H1 (cell line): ENCODE measurements around the gene MYL3. TPM values are rescaled to one million over a fixed set of nuclear protein-coding genes. Genes with fewer than 3 reads are reported as not detected.

Source experiments
- CTCF ChIA-PET: fragments of 300-600 bp; sonication (Branson Sonifier 250); formaldehyde crosslinking; loops from one replicate; lab custom pipeline; 2021; ENCODE audit not compliant: partially characterized antibody; lab: Charles Lee
- POLR2A ChIA-PET: fragments of 300-600 bp; sonication (Branson Sonifier 250); formaldehyde crosslinking; loops from one replicate; lab custom pipeline; 2021; ENCODE audit warnings: inconsistent platforms; ENCODE audit not compliant: partially characterized antibody; lab: Charles Lee
- DNase-seq, 2 experiments: peaks; one replicate each; pipeline versions ENCODE4 v3.0.0 to v3.0.0-alpha.2; 2010 to 2022; ENCODE audit warnings: low spot score in 2 of 2, low read depth in 1 of 2, mixed read lengths in 1 of 2
- FAIRE-seq: peaks from 2 replicates; lab custom pipeline; 2011; peaks lifted over from hg19 to GRCh38; lab: Jason Lieb, UNC
- H2AFZ ChIP-seq: 2 replicates; pipeline ENCODE4 v1.8.1; 2012; ENCODE audit warnings: low read length, inconsistent platforms
- H2AK5ac ChIP-seq: 2 replicates; pipeline ENCODE4 v1.6.1; 2013; ENCODE audit warnings: low read depth, low read length
- H2BK120ac ChIP-seq: replicated peaks from 2 replicates; pipeline ENCODE3; 2013; ENCODE audit warnings: low read depth, low read length, inconsistent platforms
- H2BK12ac ChIP-seq: 2 replicates; pipeline ENCODE4 v1.6.1; 2013; ENCODE audit warnings: low read depth, low read length
- H2BK15ac ChIP-seq: 2 replicates; pipeline ENCODE4 v1.6.1; 2013; ENCODE audit warnings: low read length
- H2BK20ac ChIP-seq: 2 replicates; pipeline ENCODE4 v1.6.1; 2013; ENCODE audit warnings: low read length
- H2BK5ac ChIP-seq: 2 replicates; pipeline ENCODE4 v1.6.1; 2013; ENCODE audit warnings: low read depth, low read length
- H3K14ac ChIP-seq: 2 replicates; pipeline ENCODE4 v1.6.1; 2013; ENCODE audit warnings: inconsistent platforms; ENCODE audit not compliant: insufficient read length
- H3K18ac ChIP-seq: 2 replicates; pipeline ENCODE4 v1.6.1; 2013; ENCODE audit warnings: low read length; ENCODE audit errors: extremely low read depth
- H3K23ac ChIP-seq: 2 replicates; pipeline ENCODE4 v1.6.1; 2013; ENCODE audit warnings: inconsistent platforms; ENCODE audit not compliant: insufficient read length
- H3K23me2 ChIP-seq: 2 replicates; pipeline ENCODE4 v1.6.1; 2013; ENCODE audit warnings: low read depth, low read length
- H3K27ac ChIP-seq: 2 replicates; pipeline ENCODE4 v1.6.1; 2011; ENCODE audit warnings: low read depth, low read length, inconsistent platforms
- H3K27me3 ChIP-seq, 4 experiments: replicated peaks in 1 of 4; 1 replicate in 1 of 4; 2 replicates in 3 of 4; pipeline versions ENCODE4 v1.6.1 to v1.8.1; 2011 to 2013; ENCODE audit warnings: low read length in 3 of 4, mild to moderate bottlenecking in 3 of 4, inconsistent platforms in 2 of 4, mixed read lengths in 2 of 4, moderate library complexity in 1 of 4; ENCODE audit not compliant: control insufficient read depth in 3 of 4, insufficient read depth in 3 of 4; ENCODE audit errors: extremely low read depth in 1 of 4
- H3K36me3 ChIP-seq, 4 experiments: 2 replicates each; pipeline versions ENCODE4 v1.6.1 to v1.8.1; 2011 to 2013; ENCODE audit warnings: mild to moderate bottlenecking in 4 of 4, low read length in 3 of 4, moderate library complexity in 2 of 4, control low read depth in 1 of 4, inconsistent platforms in 1 of 4; ENCODE audit not compliant: insufficient read depth in 4 of 4, control insufficient read depth in 2 of 4
- H3K4ac ChIP-seq: replicated peaks from 2 replicates; pipeline ENCODE3; 2013; ENCODE audit warnings: low read length, low read depth, mixed read lengths, inconsistent platforms; ENCODE audit not compliant: insufficient read length
- H3K4me1 ChIP-seq, 4 experiments: replicated peaks in 1 of 4; 1 replicate in 1 of 4; 2 replicates in 3 of 4; pipeline versions ENCODE4 v1.6.1 to v1.8.1; 2011 to 2013; ENCODE audit warnings: low read length in 3 of 4, inconsistent platforms in 2 of 4, mixed read lengths in 1 of 4; ENCODE audit not compliant: insufficient read depth in 4 of 4, control insufficient read depth in 3 of 4
- H3K4me2 ChIP-seq, 2 experiments: 2 replicates each; pipeline versions ENCODE4 v1.6.1 to v1.8.1; 2011 to 2013; ENCODE audit warnings: low read depth in 2 of 2, low read length in 2 of 2, control low read depth in 1 of 2, inconsistent platforms in 1 of 2, mild to moderate bottlenecking in 1 of 2; ENCODE audit not compliant: insufficient read depth in 1 of 2
- H3K4me3 ChIP-seq, 4 experiments: fragments of 200-600, 300-600 bp in 1 of 4; sonication (generic), shearing (Covaris generic), sonication (Bioruptor Twin) in 1 of 4; 2 replicates each; pipeline versions ENCODE4 v1.5.1 to v1.8.1; 2011 to 2016; ENCODE audit warnings: low read length in 4 of 4, low read depth in 3 of 4, control low read depth in 2 of 4, inconsistent platforms in 2 of 4, mild to moderate bottlenecking in 2 of 4, mixed read lengths in 1 of 4, moderate library complexity in 1 of 4; ENCODE audit not compliant: insufficient read depth in 2 of 4; ENCODE audit errors: extremely low read depth in 1 of 4
- H3K56ac ChIP-seq: replicated peaks from 2 replicates; pipeline ENCODE3; 2013; ENCODE audit warnings: low read depth, mild to moderate bottlenecking, mixed read lengths, low read length, inconsistent platforms; ENCODE audit not compliant: insufficient read length
- H3K79me1 ChIP-seq: 2 replicates; pipeline ENCODE4 v1.6.1; 2013; ENCODE audit warnings: low read depth, low read length, control low read depth
- H3K79me2 ChIP-seq, 2 experiments: 2 replicates each; pipeline versions ENCODE4 v1.6.1 to v1.8.1; 2012 to 2013; ENCODE audit warnings: low read length in 2 of 2, mild to moderate bottlenecking in 2 of 2, inconsistent platforms in 1 of 2; ENCODE audit not compliant: insufficient read depth in 2 of 2, control insufficient read depth in 1 of 2
- H3K9ac ChIP-seq, 4 experiments: replicated peaks in 1 of 4; 1 replicate in 1 of 4; 2 replicates in 3 of 4; pipeline versions ENCODE4 v1.6.1 to v1.8.1; 2011 to 2013; ENCODE audit warnings: low read depth in 3 of 4, low read length in 3 of 4, control low read depth in 2 of 4, mild to moderate bottlenecking in 2 of 4, moderate library complexity in 2 of 4, inconsistent platforms in 1 of 4; ENCODE audit errors: extremely low read depth in 1 of 4
- H3K9me3 ChIP-seq, 2 experiments: 2 replicates each; pipeline versions ENCODE4 v1.6.1 to v1.8.1; 2012 to 2013; ENCODE audit warnings: mild to moderate bottlenecking in 2 of 2, moderate library complexity in 2 of 2, control low read depth in 1 of 2, inconsistent platforms in 1 of 2, low read depth in 1 of 2, low read length in 1 of 2, mixed read lengths in 1 of 2; ENCODE audit not compliant: insufficient read depth in 2 of 2
- H4K20me1 ChIP-seq, 2 experiments: replicated peaks in 1 of 2; 2 replicates each; pipeline versions ENCODE3 to v1.8.1; 2011 to 2013; ENCODE audit warnings: inconsistent platforms in 2 of 2, low read length in 2 of 2, mild to moderate bottlenecking in 1 of 2; ENCODE audit not compliant: insufficient read depth in 2 of 2, control insufficient read depth in 1 of 2
- H4K5ac ChIP-seq: 2 replicates; pipeline ENCODE4 v1.6.1; 2013; ENCODE audit warnings: low read length, low read depth, mixed read lengths, inconsistent platforms; ENCODE audit not compliant: insufficient read length
- H4K8ac ChIP-seq: 2 replicates; pipeline ENCODE4 v1.8.0; 2013; ENCODE audit warnings: mild to moderate bottlenecking, moderate library complexity, low read length, inconsistent platforms; ENCODE audit not compliant: insufficient read depth; ENCODE audit errors: extremely low read depth
- H4K91ac ChIP-seq: replicated peaks from 2 replicates; pipeline ENCODE3; 2013; ENCODE audit warnings: low read length, mixed read lengths, inconsistent platforms; ENCODE audit not compliant: insufficient read length
- ASH2L ChIP-seq: fragments of 200-600, 300-600 bp; sonication (generic); IDR thresholded peaks from one replicate; pipeline ENCODE4 v1.7.1; 2017; ENCODE audit warnings: low read length
- BACH1 ChIP-seq: IDR thresholded peaks from 2 replicates; pipeline ENCODE4 v1.6.1; 2012; ENCODE audit warnings: low read length, improper control_type of control experiment
- CEBPB ChIP-seq: IDR thresholded peaks from 2 replicates; pipeline ENCODE4 v1.6.1; 2012; ENCODE audit warnings: low read depth, low read length
- CHD2 ChIP-seq: IDR thresholded peaks from 2 replicates; pipeline ENCODE4 v1.6.1; 2012; ENCODE audit warnings: low read length, improper control_type of control experiment
- EGR1 ChIP-seq: IDR thresholded peaks from 2 replicates; pipeline ENCODE4 v1.6.1; 2011; ENCODE audit warnings: low read depth, low read length, borderline replicate concordance
- FOSL1 ChIP-seq: IDR thresholded peaks from 2 replicates; pipeline ENCODE4 v1.6.1; 2011; ENCODE audit warnings: mild to moderate bottlenecking, low read depth, low read length, moderate library complexity; ENCODE audit not compliant: insufficient read depth
- GTF2F1 ChIP-seq: IDR thresholded peaks from 2 replicates; pipeline ENCODE4 v1.6.1; 2012; ENCODE audit warnings: low read depth, low read length, improper control_type of control experiment, borderline replicate concordance
- JUND ChIP-seq: IDR thresholded peaks from 2 replicates; pipeline ENCODE4 v1.6.1; 2011; ENCODE audit warnings: mild to moderate bottlenecking, improper control_type of control experiment, low read length
- KDM5A ChIP-seq: fragments of 200-600 bp; IDR thresholded peaks from 2 replicates; pipeline ENCODE4 v1.7.1; 2012; ENCODE audit warnings: mild to moderate bottlenecking, low read length, inconsistent platforms, mixed read lengths
- NRF1 ChIP-seq: IDR thresholded peaks from 2 replicates; pipeline ENCODE4 v1.6.1; 2011; ENCODE audit warnings: mild to moderate bottlenecking, low read depth, low read length, improper control_type of control experiment
- POLR2A ChIP-seq, 2 experiments: IDR thresholded peaks; 1 replicate in 1 of 2; 2 replicates in 1 of 2; pipeline ENCODE4 v1.6.1; 2011; ENCODE audit warnings: low read depth in 2 of 2, low read length in 2 of 2, mild to moderate bottlenecking in 2 of 2; ENCODE audit errors: control extremely low read depth in 1 of 2
- RFX5 ChIP-seq: IDR thresholded peaks from 2 replicates; pipeline ENCODE4 v1.6.1; 2011; ENCODE audit warnings: low read depth, low read length, improper control_type of control experiment, borderline replicate concordance
- RXRA ChIP-seq: IDR thresholded peaks from 2 replicates; pipeline ENCODE4 v1.6.1; 2011; ENCODE audit warnings: low read depth, mild to moderate bottlenecking, low read length, moderate library complexity; ENCODE audit not compliant: insufficient read depth
- SIX5 ChIP-seq: IDR thresholded peaks from 2 replicates; pipeline ENCODE4 v1.6.1; 2011; ENCODE audit warnings: mild to moderate bottlenecking, low read depth, low read length
- SP1 ChIP-seq: IDR thresholded peaks from 2 replicates; pipeline ENCODE4 v1.6.1; 2011; ENCODE audit warnings: low read depth, low read length
- SRF ChIP-seq: IDR thresholded peaks from 2 replicates; pipeline ENCODE4 v1.6.1; 2011; ENCODE audit warnings: mild to moderate bottlenecking, low read depth, low read length, moderate library complexity
- TAF1 ChIP-seq: IDR thresholded peaks from 2 replicates; pipeline ENCODE4 v1.6.1; 2011; ENCODE audit warnings: mild to moderate bottlenecking, low read depth, low read length
- WGBS, 2 experiments: shearing (Covaris generic) in 1 of 2; methylation state at CpG; one replicate each; pipeline versions ENCODE4 v1.1.6 to v1.1.7; 2013 to 2015; ENCODE audit warnings: low lambda C conversion rate in 2 of 2, mixed read lengths in 2 of 2, inconsistent platforms in 1 of 2, low coverage in 1 of 2, missing lambda C conversion rate in 1 of 2; ENCODE audit not compliant: insufficient replicate concordance in 2 of 2, insufficient coverage in 1 of 2, insufficient read length in 1 of 2; ENCODE audit errors: extremely low coverage in 1 of 2, missing lambda C conversion rate in 1 of 2; 5-methylcytosine and 5-hydroxymethylcytosine counted together
- polyA plus RNA-seq, 7 experiments: library from polyadenylated mRNA; depleted of rRNA in 3 of 7; stranded (reverse) in 5 of 7; unstranded in 2 of 7; fragments of >200 nt in 5 of 7; fragments of 200-250 nt in 2 of 7; gene quantifications; 1 replicate in 5 of 7; 2 replicates in 1 of 7; 4 replicates in 1 of 7; pipeline versions ENCODE4 v1.2.1 to v1.2.3, GENCODE V29; 2011 to 2013; ENCODE audit warnings: missing spikeins in 2 of 7, mixed read lengths in 2 of 7
- total RNA-seq: library from RNA; stranded (reverse); fragmentation: NEBNext Ultra II Directional; extraction: Animal tissue kit (Norgen Biotek cat#: 25700); gene quantifications from 2 replicates; pipeline ENCODE4 v1.2.1, GENCODE V29; 2021

MYL3 gene
- total and polyA plus RNA-seq, 2 of the 8 experiments (the other 6 are each of a cell fraction or from before 2014, with no cell fraction given) = 0.06 TPM; not detected in 1

- Histone ChIP-seq H2AK5ac (no peak overlapping the region), H3K27me3 (no peaks in the 10 kb centered on the region; a peak in 1 of 7 replicates), H3K4me3 (no peak overlapping the region), H3K56ac (no peak overlapping the region), H3K36me3 (no peaks in the 10 kb centered on the region), H4K20me1 (no peaks in the 10 kb centered on the region), H3K14ac (no peak overlapping the region), H2BK5ac (no peak overlapping the region), H4K91ac (no peak overlapping the region), H3K4me2 (no peak overlapping the region), H2BK120ac (no peak overlapping the region), H3K79me2 (no peaks in the 10 kb centered on the region), H3K79me1 (no peaks in the 10 kb centered on the region), H4K5ac (no peak overlapping the region), H2BK20ac (no peak overlapping the region), H3K9ac (no peak overlapping the region), H4K8ac (no peak overlapping the region), H2BK12ac (no peak overlapping the region), H3K4ac (no peak overlapping the region), H3K4me1 (peaks cover 0 to 3% (median 0%) of the 10 kb centered on the region in 4 experiments; a peak in 1 of 7 replicates), H2BK15ac (no peak overlapping the region), H3K18ac (no peak overlapping the region), H3K9me3 (no peaks in the 10 kb centered on the region; a peak in 2 of 4 replicates), H3K23me2 (no peaks in the 10 kb centered on the region), H2AFZ (no peak overlapping the region), H3K27ac (no peak overlapping the region), H3K23ac (no peak overlapping the region)
- peak in 1 of 2 experiments; percentile 23 for DNase-seq
- ChIA-PET CTCF (interaction anchor here (1.2 kb wide), 1 partner anchor 17 kb away, joined by 3 read pairs; no protein-coding TSS in a partner anchor), POLR2A (interaction anchor here (0.6 kb wide), 1 partner anchor 69 kb away, joined by 3 read pairs; no protein-coding TSS in a partner anchor)
- WGBS, 2 experiments = 77% methylated on average over 2 of the region's 2 CpGs; no CpG with 5 or more reads in 1 of the 2 experiments
- FAIRE-seq = no peak
- no peak for TF ChIP-seq EGR1
- TF ChIP-seq TAF1 = no peak
- no peak for TF ChIP-seq RFX5
- no peak for TF ChIP-seq SIX5
- no peak for TF ChIP-seq SP1
- TF ChIP-seq SRF = no peak
- no peak for TF ChIP-seq FOSL1
- TF ChIP-seq JUND = no peak
- no peak for TF ChIP-seq CHD2
- TF ChIP-seq KDM5A = no peak
- TF ChIP-seq ASH2L = no peak
- TF ChIP-seq NRF1 = no peak
- no peak for TF ChIP-seq POLR2A (IDR thresholded peaks at IDR 0.05; ENCODE audit: control extremely low read depth in 1 of 2, low read depth in 2 of 2, low read length in 2 of 2)
- TF ChIP-seq GTF2F1 = no peak
- TF ChIP-seq CEBPB = no peak
- no peak for TF ChIP-seq RXRA
- TF ChIP-seq BACH1 = no peak
Observed at GRCh38 chr3:46830801-46831200, 32.4 kb downstream of the MYL3 start.
